Skin epidermis (tissue), 12 donors: ENCODE results near the gene GASK1B.
A peak's percentile ranks its signal among the peaks of the same experiment; 100 is the strongest.

Source experiments
- H3K27ac ChIP-seq, 21 experiments: fragments of 200-600 bp; sonication (generic) in 11 of 21; one replicate each; pipeline ENCODE4 v1.5.0; 2020; ENCODE audit warnings: mild to moderate bottlenecking in 3 of 21, inconsistent platforms in 2 of 21, moderate library complexity in 2 of 21
- H3K4me3 ChIP-seq, 7 experiments: fragments of 200-600 bp; sonication (generic) in 2 of 7; one replicate each; pipeline ENCODE4 v1.5.0; 2020; ENCODE audit warnings: inconsistent platforms in 2 of 7, mild to moderate bottlenecking in 2 of 7, moderate library complexity in 1 of 7

Gene GASK1B

DNA sequence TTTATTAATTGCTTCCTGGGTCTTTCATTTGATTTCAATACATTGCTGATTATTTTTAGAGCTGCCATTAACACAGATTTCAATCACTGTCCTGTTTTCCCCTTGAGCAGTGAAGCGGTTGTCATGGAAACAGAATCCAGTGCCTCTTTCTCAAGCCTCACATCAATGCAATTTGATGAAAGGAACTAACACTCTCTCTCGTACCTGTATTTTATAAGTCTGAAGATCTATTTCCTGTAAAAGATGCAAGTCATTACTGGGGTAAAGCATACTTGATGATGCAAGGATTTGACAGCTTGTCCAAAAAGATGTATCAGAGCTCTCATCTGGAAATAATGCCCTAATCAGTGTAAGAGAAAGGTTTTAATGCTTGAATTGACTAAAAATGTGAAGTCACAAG lies 17.9 kb upstream of the GASK1B start:
- peak overlapping the region in 1 of 21 experiments; percentile 10 for H3K27ac ChIP-seq

GRCh38 chr4:158189422-158189821 lies 16.6 kb upstream of the GASK1B start:
- Histone ChIP-seq H3K27ac (no peak overlapping the region), H3K4me3 (no peak overlapping the region)

More for the DNA sequence above, 17.9 kb upstream of the GASK1B start:
- H3K4me3 ChIP-seq, result no peak overlapping the region

DNA sequence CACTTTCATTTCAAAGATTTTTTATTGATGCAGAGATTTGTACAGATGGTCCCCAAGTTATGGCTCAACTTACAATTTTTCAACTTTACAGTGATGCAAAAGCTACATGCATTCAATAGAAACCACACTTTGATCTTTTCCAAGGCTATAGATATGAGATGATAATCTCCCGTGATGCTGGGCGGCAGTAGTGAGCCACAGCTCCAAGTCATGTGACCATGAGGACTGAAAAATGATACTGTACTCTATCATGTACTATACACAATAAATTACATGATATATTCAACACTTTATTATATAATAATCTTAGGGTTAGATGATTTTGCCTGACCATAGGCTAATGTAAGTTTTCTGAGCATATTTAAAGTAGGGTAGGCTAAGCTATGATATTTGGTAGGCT lies 14.0 kb upstream of the GASK1B start:
- no peak overlapping the region for H3K4me3 ChIP-seq
- H3K27ac ChIP-seq, result no peak overlapping the region

DNA sequence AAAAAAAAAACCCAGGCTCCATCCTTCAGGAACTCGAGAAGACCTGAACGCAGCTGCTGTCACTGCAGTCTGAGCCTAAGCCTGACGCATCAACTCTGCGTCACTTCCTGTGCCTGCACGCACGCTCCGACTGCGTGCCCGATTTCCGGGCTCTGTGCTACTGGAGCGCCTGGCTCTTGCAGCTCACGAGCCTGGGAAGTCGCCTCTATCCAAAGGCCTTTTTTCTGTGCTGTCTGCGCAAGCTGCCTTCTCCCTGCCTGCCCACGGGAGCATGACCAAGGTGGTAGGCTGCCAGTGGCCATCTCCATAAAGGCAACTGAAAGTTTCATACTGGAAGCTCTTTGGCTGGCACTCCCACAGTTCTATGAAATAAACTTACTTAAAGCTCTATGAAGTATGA lies 9.9 kb upstream of the GASK1B start:
- no peak overlapping the region for H3K27ac ChIP-seq

DNA sequence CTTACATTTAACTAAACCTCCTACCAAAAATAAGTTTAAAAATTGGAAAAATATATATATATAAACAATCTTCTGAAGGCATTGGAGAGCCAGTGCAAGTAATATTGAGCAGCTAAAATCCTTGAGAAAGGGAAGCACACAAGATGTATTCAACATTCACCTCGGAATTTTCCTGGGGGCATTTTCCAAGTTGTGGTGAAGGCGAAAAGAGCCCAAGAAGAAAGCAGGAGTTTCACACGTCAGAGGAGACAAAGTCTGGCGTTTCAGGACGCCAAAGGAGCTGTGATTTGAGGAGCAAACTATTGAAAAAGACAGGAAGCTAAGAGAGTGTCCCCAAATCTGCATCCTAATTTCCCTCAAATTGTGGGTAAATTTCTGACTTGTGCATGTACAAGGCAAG lies 9.1 kb upstream of the GASK1B start:
- H3K4me3 ChIP-seq, result no peak overlapping the region
- H3K27ac ChIP-seq, result peak overlapping the region in 2 of 21 experiments; percentile 19 to 31

More for the DNA sequence above, 9.9 kb upstream of the GASK1B start:
- H3K4me3 ChIP-seq, result no peak overlapping the region

GRCh38 chr4:158179465-158179864 lies 6.6 kb upstream of the GASK1B start:
- H3K27ac ChIP-seq, result no peak overlapping the region
- H3K4me3 ChIP-seq, result no peak overlapping the region

GRCh38 chr4:158176776-158177175 lies 4.0 kb upstream of the GASK1B start:
- no peak overlapping the region for H3K4me3 ChIP-seq
- no peak overlapping the region for H3K27ac ChIP-seq

GRCh38 chr4:158176108-158176507 lies 3.3 kb upstream of the GASK1B start:
- Histone ChIP-seq H3K27ac (no peak overlapping the region), H3K4me3 (no peak overlapping the region)

GRCh38 chr4:158170691-158171561 lies 1.9 kb downstream of the GASK1B start:
- Histone ChIP-seq H3K4me3 (peak overlapping the region; percentile 19 to 50 (median 41)), H3K27ac (peak overlapping the region; percentile 14 to 93 (median 75))

DNA sequence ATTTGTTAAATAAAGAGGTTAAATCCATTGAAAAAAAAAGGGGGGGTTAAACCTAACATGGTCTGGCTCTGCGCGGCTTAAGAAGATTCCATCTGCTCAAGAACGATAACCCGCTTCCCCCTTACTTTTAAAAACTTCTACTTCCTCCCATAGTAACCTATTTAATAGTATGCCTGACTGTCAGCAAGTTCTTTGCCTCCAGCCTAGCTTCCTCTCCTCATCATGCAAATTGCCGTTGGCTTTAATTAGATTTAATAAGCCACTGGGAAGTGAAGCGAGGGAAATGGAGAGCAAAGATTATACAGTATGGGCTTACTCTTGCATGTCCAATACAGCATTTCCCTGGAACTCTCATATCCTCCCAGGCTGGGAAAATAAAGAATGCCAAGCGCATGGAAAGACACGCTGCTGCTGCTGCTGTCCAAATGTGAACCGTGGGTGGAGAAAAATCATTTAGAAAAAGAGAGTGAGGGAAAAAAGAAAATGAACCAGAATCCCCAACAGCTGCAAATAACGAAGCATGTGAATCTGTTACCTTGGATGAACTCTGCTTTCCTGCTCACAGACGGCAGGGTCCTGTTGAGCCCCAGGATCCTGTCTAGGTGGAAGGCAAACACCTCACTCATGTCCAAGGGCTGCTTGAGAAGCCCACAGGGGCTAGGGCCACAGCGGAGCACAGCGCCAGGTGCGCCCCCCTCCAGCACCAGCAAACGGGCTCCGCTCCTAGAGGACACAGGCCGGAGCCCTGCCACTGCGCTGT lies 2.7 kb downstream of the GASK1B start:
- Histone ChIP-seq H3K27ac (peak overlapping the region in 20 of 21 experiments; percentile 59 to 93 (median 76)), H3K4me3 (peak overlapping the region; percentile 19 to 50 (median 41))

DNA sequence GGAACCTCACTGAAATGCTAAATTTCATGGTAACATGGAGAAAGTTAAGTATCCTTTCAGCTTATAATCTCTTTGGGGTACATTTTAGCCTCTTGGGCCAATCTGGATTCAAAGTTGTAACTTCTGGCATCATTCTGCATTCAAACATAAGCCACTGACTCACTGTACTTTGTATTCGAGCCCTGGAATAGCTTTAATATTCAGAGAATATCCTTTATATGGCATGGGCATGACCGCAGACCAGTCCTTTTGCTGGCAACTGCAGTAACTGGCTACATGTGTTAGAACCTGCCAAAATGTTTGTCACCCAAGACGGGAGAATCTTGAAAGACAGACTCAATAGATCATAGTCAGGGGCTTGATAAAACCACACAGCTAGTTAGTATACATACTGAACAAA lies 3.3 kb downstream of the GASK1B start:
- Histone ChIP-seq H3K4me3 (peak overlapping the region; percentile 19 to 50 (median 41)), H3K27ac (peak overlapping the region in 20 of 21 experiments; percentile 12 to 93 (median 76))

DNA sequence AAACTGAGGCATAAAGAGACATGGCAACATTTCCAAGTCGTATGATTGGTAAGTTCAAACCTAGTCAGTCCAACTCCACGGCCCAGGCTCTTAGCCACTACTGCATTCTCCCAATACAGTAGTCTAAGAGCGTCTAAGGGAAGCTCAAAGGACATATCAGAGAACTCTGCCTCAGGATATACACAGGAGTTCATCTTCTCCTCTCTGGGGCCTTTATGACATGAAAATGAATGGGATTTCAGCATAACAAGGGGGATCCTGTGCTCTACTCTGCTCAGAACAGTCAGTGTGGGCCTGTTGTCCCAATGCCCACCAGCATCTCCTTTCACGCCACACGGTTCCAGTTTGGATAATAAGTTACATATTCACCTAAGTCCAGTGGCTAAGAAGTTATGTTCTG lies 4.2 kb downstream of the GASK1B start:
- H3K27ac ChIP-seq, result peak overlapping the region in 14 of 21 experiments; percentile 6 to 93 (median 74)
- peak overlapping the region in 6 of 7 experiments; percentile 40 to 50 (median 42) for H3K4me3 ChIP-seq

DNA sequence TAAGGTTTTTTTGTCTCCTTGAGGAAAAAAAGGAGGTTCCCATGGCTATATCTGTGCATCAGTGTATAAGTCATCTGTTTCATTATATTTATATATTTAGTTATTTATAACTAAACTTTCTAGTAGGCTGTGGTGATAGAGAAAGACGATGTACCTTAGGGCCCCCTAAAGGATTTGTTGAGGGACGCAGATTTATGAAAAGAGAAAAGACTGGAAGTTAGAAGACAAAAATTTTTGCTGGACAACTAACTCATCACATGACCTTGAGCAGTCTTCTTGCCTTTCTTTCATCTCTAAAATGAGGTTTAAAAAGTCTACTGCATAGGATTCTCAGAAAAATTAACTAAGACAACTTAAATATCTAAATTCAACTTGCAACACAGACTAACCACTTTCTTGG lies 6.1 kb downstream of the GASK1B start:
- Histone ChIP-seq H3K27ac (peak overlapping the region in 2 of 21 experiments; percentile 3 to 7), H3K4me3 (peak overlapping the region in 1 of 7 experiments; percentile 45)

DNA sequence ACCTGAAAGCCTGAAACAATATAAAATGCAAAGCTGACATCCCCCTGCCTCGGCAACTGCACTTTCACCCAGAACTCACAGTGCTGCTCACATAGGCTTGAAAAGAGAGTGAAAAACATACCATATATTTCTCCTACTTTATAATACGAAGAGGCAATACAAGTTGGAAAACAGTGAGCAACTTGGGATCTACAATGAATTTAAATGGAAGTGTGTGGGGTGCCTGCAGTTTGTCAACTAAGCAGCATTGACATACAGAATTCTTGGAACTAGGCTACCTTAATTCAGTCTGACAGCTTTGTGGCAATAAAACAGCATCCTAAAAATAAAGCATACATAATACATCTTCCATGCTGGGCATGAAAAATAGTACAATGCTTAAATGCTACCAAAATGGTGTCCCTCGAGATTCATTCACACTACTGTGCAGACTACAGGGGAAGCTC lies 8.0 kb downstream of the GASK1B start:
- no peak overlapping the region for H3K4me3 ChIP-seq
- H3K27ac ChIP-seq, result peak overlapping the region in 1 of 21 experiments; percentile 29

DNA sequence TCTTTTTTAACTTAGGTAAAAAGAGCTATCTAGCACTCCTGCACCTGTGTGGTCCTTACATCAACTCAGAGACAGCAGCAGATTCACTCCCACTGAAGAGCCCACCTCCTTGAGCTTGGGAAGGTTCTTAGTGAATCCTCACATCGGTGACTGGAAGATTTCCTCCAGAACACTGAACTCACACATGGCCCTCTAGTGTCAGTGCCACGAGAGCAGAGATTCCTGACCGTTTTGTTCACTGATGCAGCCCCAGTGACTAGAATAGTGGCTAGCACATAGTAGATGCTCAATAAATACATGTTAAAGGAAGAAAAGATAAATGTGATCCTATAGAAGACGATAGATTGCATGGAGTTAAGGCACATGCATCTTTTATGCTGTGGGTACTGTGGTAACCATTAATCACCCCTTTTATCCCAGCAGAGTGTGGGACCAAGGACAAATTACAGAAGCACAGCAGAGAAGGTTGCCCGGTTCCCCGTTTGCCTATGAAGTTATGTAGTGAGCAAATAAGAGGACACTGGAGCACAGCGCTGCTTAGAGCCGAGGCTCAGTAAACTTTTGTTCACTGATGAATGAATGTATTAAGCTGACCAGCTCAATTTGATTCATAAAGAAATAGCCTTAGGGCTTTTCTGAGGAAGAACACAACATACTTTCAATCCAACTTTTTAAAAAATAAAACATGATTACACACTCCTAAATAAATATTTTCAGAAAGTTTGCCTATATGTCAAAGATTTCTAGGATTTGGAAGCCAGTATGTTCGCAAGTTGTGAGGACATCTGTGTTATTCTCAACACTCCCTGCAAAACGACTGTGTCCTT lies 8.7 kb downstream of the GASK1B start:
- Histone ChIP-seq H3K27ac (peak overlapping the region in 1 of 21 experiments; percentile 29), H3K4me3 (no peak overlapping the region)

- Histone ChIP-seq H3K27ac (peak overlapping the region in 4 of 21 experiments; percentile 24 to 82 (median 56)), H3K4me3 (no peak overlapping the region)
These were observed 10.2 kb downstream of the GASK1B start for GRCh38 chr4:158162631-158163030.

DNA sequence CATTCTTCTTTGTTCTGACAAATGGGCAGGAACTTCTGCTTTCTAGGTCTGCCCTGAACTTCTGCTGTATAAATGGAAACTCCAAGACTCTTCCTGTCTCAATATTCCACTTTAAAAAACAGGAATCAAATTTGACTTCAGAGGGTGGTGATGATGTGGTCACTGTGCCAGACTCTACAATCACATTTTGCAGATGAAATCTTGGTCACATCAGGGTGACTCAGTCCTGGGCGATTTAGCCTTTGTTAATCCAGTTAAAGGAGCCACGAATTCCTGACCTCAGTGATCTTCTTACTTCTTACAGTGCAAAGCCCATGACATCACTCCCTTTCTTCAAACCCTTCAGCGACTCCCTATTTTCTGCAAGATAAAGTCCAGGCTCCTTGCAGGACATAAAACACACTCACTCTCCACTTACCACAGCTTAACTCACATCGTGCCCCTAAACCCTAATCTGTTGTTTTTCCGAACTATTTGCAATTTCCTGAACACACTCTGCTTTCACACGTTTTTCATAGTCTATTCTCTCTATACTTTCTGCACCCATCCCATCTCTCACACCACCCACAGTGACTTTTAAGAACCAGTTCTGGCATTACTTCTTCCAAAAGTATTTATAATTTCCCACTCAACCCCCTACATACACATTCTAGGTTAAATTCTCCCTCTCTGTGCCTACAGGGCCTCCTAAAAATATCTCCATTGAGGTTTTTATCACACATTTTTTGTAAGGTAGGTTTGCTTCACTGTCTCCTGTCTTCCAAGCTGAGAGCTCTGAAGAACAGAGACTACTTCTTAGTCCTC lies 11.1 kb downstream of the GASK1B start:
- peak overlapping the region in 10 of 21 experiments; percentile 8 to 82 (median 41) for H3K27ac ChIP-seq
- no peak overlapping the region for H3K4me3 ChIP-seq

DNA sequence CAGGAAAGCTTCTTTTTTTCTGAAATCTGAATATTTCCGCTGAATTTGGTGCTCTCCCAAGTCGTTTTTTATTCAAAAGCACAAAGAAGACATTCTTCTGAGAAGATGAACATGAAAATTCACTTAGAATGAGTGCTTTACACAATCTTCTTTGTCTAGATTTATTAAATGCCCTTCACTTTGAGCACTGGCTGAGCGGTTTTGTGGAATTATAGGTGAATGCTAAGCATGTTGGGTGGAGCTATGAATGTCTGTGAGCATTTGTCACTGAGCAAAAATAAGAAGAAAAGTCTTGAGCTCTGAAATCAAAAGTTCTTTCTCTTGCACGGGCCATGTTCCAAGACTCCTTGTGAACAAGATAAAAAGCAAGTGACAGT lies 13.1 kb downstream of the GASK1B start:
- H3K4me3 ChIP-seq, result no peak overlapping the region

More for the DNA sequence above, 13.1 kb downstream of the GASK1B start:
- peak overlapping the region in 5 of 21 experiments; percentile 3 to 58 (median 26) for H3K27ac ChIP-seq
